ENCODE data around the gene PXDN.

Gene PXDN

GRCh38 chr2:1613731-1614354, 130.5 kb downstream of the PXDN start:
- TF ChIP-seq CTCF (IDR thresholded peaks at IDR 0.05; ENCODE audit: control insufficient read depth, extremely low read depth, insufficient read depth) = no peak

GRCh38 chr2:1613078-1613445, 131.3 kb downstream of the PXDN start:
- DNase-seq (ENCODE audit: low read depth) = no peak
- no peak for TF ChIP-seq CTCF (IDR thresholded peaks at IDR 0.05; ENCODE audit: control insufficient read depth, extremely low read depth, insufficient read depth)
- no peak overlapping the region for H3K4me3 ChIP-seq (ENCODE audit: low read depth, low read length)

More at GRCh38 chr2:1613731-1614354, 130.5 kb downstream of the PXDN start:
- no peak overlapping the region for H3K4me3 ChIP-seq (ENCODE audit: low read depth, low read length)
- no peak for DNase-seq (ENCODE audit: low read depth)

GRCh38 chr2:1612391-1613077, 131.8 kb downstream of the PXDN start:
- no peak for DNase-seq (ENCODE audit: low read depth)
- TF ChIP-seq CTCF (IDR thresholded peaks at IDR 0.05; ENCODE audit: control insufficient read depth, extremely low read depth, insufficient read depth) = no peak
- no peak overlapping the region for H3K4me3 ChIP-seq (ENCODE audit: low read depth, low read length)

- DNase-seq (ENCODE audit: low read depth) = no peak
- TF ChIP-seq CTCF (IDR thresholded peaks at IDR 0.05; ENCODE audit: control insufficient read depth, extremely low read depth, insufficient read depth) = no peak
Observed at GRCh38 chr2:1611886-1612285, 132.4 kb downstream of the PXDN start.

GRCh38 chr2:1610096-1610485, 134.2 kb downstream of the PXDN start:
- H3K4me3 ChIP-seq (ENCODE audit: low read depth, low read length) = no peak overlapping the region
- DNase-seq (ENCODE audit: low read depth) = no peak
- no peak for TF ChIP-seq CTCF (IDR thresholded peaks at IDR 0.05; ENCODE audit: control insufficient read depth, extremely low read depth, insufficient read depth)

More at GRCh38 chr2:1611886-1612285, 132.4 kb downstream of the PXDN start:
- no peak overlapping the region for H3K4me3 ChIP-seq (ENCODE audit: low read depth, low read length)

GRCh38 chr2:1609485-1610095, 134.7 kb downstream of the PXDN start:
- TF ChIP-seq CTCF (IDR thresholded peaks at IDR 0.05; ENCODE audit: control insufficient read depth, extremely low read depth, insufficient read depth) = no peak
- no peak for DNase-seq (ENCODE audit: low read depth)
- H3K4me3 ChIP-seq (ENCODE audit: low read depth, low read length) = no peak overlapping the region
